Stimulated activated CD8-positive, alpha-beta memory T cell treated with anti-CD3 and anti-CD28 coated beads, Interleukin-12 subunit alpha, Interleukin-12 subunit beta, amount 100 ng/mL, for 4 hours (primary cell): ENCODE measurements around the gene RBMS3.
"Not testable (repeated sequence)": the region's sequence is repeated elsewhere in the genome, so short reads cannot be mapped to it uniquely, and the experiment has no call there.

Experiments
- DNase-seq: peaks from one replicate; pipeline ENCODE4 v3.0.0-alpha.2; 2020; ENCODE audit warnings: low read depth

The RBMS3 gene

GRCh38 chr3:29429055-29429679, 148.3 kb downstream of the RBMS3 start:
- no peak for DNase-seq

- no peak for DNase-seq
Measured at GRCh38 chr3:29430558-29430971, 149.7 kb downstream of the RBMS3 start.

- no peak for DNase-seq
Measured at GRCh38 chr3:29436612-29437323, 155.9 kb downstream of the RBMS3 start.

GRCh38 chr3:29438580-29438979, 157.7 kb downstream of the RBMS3 start:
- DNase-seq, result no peak

- DNase-seq, result no peak
Measured at GRCh38 chr3:29440413-29441305, 159.8 kb downstream of the RBMS3 start.

- no peak for DNase-seq
Measured at GRCh38 chr3:29441422-29441821, 160.6 kb downstream of the RBMS3 start.

- DNase-seq, result no peak
Measured at GRCh38 chr3:29447946-29448627, 167.2 kb downstream of the RBMS3 start.

GRCh38 chr3:29451920-29452319, 171.0 kb downstream of the RBMS3 start:
- no peak for DNase-seq

GRCh38 chr3:29452934-29453283, 172.0 kb downstream of the RBMS3 start:
- no peak for DNase-seq

GRCh38 chr3:29453284-29454001, 172.6 kb downstream of the RBMS3 start:
- no peak for DNase-seq

GRCh38 chr3:29454161-29454611, 173.3 kb downstream of the RBMS3 start:
- DNase-seq, result no peak

GRCh38 chr3:29456901-29457300, 176.0 kb downstream of the RBMS3 start:
- no peak for DNase-seq

GRCh38 chr3:29463304-29463703, 182.4 kb downstream of the RBMS3 start:
- DNase-seq, result no peak

- DNase-seq, result no peak
Measured at GRCh38 chr3:29465836-29466235, 185.0 kb downstream of the RBMS3 start.

- no peak for DNase-seq
Measured at GRCh38 chr3:29466442-29466841, 185.6 kb downstream of the RBMS3 start.

- DNase-seq, result no peak
Measured at GRCh38 chr3:29468187-29468586, 187.3 kb downstream of the RBMS3 start.

- DNase-seq, result not testable (repeated sequence)
Measured at GRCh38 chr3:29473481-29474170, 192.8 kb downstream of the RBMS3 start.

GRCh38 chr3:29475305-29475840, 194.5 kb downstream of the RBMS3 start:
- DNase-seq, result no peak

GRCh38 chr3:29475854-29476253, 195.0 kb downstream of the RBMS3 start:
- DNase-seq, result no peak

- no peak for DNase-seq
Measured at GRCh38 chr3:29478611-29479010, 197.7 kb downstream of the RBMS3 start.

- no peak for DNase-seq
Measured at GRCh38 chr3:29481249-29481648, 200.4 kb downstream of the RBMS3 start.
